ENCODE data around the gene CBX5.

The CBX5 gene

DNA sequence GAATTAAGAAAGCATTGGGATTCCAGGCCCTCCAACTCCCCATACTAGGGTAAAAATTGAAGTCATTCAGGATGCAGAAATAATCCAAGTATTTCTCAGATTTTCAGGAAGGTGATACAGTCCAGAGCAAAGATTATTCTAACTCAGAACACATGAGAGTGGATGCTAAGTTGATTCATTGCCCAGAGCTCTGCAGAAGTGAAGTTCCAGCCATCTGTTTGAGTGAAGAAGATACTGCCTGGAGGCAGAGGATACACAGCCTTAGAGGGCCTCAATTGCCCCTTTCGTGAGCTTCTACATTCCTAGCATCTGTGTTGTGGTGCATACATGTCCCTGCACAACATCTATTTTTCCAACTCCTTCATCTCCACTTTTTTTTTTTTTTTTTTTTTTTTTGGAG is 54.3 kb downstream of the CBX5 start:
- no peak for DNase-seq (ENCODE audit: low read depth, low spot score)

DNA sequence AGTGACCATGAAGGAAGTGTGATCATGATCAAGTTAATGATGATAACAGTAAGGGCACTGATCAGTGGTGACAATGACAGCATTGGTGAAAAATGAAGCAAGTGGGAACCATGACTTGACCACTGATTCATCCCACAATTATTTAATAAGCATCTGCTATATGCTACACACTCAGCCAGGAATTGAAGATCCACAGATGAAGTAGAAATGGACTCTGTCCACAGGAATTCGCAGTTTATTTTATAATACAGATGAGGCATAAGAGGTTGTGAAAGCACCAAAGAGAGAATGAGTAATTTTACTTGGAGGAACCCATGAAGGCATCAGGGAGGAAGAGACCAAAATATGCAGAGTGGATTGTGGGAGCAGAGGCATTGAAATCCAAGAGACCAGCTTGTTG is 57.3 kb downstream of the CBX5 start:
- DNase-seq (ENCODE audit: low read depth, low spot score) = no peak

DNA sequence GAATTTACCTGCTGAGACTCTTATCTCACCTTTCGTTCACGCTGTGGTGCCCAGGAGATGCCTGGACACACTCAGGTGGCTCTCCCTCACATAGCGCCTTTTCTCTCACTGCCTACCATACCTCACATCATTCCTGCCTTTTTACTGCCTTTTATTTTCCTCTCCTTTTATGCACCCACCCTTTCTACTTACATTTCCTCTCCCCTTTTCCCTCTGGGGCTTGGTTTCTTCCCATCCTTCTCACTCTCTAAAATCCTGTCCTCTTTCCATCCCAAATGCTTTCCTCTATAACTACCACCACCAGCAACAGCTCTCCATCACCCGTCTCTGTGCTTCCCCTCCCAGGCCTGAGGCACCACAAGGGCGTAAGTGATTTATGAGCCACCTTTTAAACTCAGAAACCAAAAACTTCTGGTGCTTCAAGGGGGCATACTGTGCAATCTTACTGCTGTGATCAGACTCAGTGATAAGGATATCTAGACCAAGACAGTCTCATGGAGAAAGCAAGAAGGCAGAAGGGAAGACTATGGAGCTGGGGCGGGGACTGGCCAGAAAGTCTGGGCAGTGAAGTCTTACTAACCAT is 58.4 kb downstream of the CBX5 start:
- no peak for DNase-seq (ENCODE audit: low read depth, low spot score)

- no peak for DNase-seq (ENCODE audit: low read depth, low spot score)
These were observed 59.4 kb downstream of the CBX5 start for GRCh38 chr12:54220567-54220966.

- DNase-seq (ENCODE audit: low read depth, low spot score) = peak; percentile 41
These were observed 59.8 kb downstream of the CBX5 start for GRCh38 chr12:54220092-54220557.

- no peak for DNase-seq (ENCODE audit: low read depth, low spot score)
These were observed 62.1 kb downstream of the CBX5 start for GRCh38 chr12:54217774-54218241.

GRCh38 chr12:54216797-54217661 is 62.9 kb downstream of the CBX5 start:
- DNase-seq (ENCODE audit: low read depth, low spot score) = peak; percentile 35

- DNase-seq (ENCODE audit: low read depth, low spot score) = no peak
These were observed 63.7 kb downstream of the CBX5 start for GRCh38 chr12:54215989-54216796.

GRCh38 chr12:54214553-54215406 is 65.1 kb downstream of the CBX5 start:
- DNase-seq (ENCODE audit: low read depth, low spot score) = peak; percentile 81

GRCh38 chr12:54213079-54213478 is 66.8 kb downstream of the CBX5 start:
- DNase-seq (ENCODE audit: low read depth, low spot score) = no peak

GRCh38 chr12:54211920-54212319 is 68.0 kb downstream of the CBX5 start:
- DNase-seq (ENCODE audit: low read depth, low spot score) = no peak

- DNase-seq (ENCODE audit: low read depth, low spot score) = no peak
These were observed 69.5 kb downstream of the CBX5 start for GRCh38 chr12:54210400-54210790.

DNA sequence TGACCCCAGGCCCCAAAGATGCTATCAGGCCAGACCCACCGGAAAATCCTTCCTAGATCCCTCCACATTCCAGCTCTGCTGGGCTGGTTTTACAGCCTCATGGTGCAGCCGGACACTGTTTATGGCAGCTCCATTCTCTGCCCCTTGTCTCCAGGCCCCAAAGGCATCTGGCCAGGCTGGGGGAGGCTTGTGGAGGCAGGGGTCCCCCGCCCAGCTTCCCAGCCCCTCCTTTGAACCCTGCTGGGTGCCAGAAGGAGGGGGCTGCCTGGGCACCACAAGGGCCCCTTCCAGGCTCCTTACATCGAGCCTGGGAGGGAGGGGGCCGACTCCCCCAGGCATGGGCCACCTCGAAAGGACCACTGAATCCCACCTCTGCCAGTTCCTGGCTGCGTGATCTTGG is 71.3 kb downstream of the CBX5 start:
- no peak for DNase-seq (ENCODE audit: low read depth, low spot score)

DNA sequence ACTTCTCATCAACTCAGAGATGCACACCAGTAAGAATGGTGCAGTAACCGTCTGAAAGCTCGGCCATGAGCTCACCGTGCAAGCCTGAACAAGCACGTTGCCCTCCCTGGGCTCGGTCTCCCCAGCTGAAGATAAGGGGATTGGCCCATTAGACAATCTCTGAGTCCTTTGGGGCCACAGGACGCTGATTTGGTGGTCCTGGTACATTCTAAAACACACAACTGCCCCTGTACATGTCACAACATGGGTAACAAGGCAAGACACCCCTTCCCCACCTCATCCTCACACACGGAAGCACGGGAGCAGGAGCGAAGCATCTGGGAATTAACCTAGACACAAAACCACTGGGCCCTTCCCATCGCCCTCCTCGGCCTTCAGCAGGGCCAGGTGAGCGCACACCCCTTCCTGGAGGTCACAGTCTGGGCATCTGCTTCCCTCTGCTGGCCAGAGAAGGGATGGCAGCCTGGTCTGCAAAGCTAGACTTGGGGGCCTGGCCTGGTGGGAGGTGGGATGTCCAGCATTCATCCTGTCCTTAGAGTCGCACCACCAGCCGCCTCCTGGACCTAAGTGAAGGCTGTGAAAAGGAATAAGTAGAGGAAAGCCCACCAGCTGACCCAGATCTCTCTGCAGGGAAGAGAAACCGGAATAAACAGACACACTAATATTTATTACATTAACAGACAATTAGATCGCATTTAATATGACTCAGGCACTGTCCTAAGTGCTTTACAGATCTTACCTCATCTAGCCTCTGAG is 72.2 kb downstream of the CBX5 start:
- peak; percentile 57 for DNase-seq (ENCODE audit: low read depth, low spot score)

GRCh38 chr12:54206791-54207190 is 73.1 kb downstream of the CBX5 start:
- DNase-seq (ENCODE audit: low read depth, low spot score) = no peak

DNA sequence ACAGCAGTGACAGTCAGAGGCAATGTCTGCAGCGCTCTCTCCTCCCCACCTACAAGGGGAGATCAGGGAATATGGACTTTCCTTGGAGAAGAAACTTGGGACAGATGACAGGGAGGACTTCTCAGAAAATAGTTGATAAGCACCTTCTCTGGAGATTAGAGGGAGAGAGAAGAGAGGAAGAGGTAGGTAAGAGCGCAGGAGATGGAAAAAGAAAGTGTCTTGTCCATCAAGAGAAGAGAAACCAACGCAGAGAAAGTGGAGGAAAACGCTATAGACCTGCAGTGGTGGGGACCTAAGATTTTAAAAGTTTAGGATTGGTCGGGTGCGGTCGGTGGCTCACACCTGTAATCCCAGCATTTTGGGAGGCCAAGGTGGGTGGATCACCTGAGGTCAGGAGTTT is 75.6 kb downstream of the CBX5 start:
- DNase-seq (ENCODE audit: low read depth, low spot score) = no peak

DNA sequence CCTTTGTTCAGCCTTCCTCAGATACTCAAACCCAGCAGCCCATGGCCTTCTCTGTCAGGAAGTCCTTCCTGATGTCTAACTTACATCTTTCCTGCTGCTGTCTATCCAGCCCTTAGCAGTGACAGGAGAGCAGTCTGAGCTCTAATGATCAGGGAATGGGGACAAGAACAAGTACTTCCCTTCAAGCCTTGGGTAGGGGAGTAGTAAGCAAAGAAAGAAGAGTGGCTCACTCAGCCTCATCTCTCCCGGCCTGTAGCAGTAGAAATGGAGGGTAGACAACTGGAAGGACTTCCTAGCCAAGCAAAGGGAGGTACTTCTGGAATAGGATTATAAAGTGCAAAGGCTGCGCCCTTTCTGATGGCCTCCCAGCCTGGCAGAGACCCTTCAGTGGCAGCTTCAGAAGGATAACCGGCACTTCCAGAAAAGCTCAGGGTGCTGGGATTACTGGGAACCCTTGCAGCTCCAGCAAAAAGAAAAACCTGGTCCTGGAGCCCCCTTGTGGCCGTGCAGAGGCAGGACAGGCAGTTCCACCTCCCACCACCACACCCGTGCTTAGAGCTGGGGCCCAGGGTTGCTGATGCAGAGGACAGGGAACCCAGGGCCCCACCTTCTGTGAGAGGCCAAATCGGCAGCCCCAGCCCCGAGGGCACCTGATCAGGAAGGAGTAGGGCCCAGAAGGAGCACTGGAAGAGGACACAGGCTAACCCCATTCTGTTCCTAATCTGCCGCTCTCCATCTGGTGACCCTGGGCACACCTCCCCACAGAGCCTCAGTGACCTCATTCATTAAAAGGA is 78.7 kb downstream of the CBX5 start:
- DNase-seq (ENCODE audit: low read depth, low spot score) = peak; percentile 25

DNA sequence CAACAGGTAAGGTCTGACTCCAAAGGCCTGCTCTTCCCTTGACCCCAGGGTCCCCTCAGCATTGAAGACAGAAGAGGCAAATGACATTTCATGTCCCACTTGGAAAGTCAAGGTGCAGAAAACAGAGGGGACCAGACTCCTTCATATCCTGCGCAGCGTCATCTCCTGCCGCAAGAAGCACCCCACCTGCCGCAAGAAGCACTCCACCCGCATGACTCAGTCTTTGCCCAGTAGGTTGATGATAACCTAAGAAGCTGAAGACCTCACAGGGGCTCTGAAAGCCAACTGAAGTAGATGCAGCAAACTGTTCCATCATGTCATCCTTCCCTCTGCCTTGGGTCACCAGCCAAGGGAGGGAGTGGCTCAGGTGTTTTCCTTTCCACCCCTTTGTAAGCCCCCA is 79.5 kb downstream of the CBX5 start:
- no peak for DNase-seq (ENCODE audit: low read depth, low spot score)

DNA sequence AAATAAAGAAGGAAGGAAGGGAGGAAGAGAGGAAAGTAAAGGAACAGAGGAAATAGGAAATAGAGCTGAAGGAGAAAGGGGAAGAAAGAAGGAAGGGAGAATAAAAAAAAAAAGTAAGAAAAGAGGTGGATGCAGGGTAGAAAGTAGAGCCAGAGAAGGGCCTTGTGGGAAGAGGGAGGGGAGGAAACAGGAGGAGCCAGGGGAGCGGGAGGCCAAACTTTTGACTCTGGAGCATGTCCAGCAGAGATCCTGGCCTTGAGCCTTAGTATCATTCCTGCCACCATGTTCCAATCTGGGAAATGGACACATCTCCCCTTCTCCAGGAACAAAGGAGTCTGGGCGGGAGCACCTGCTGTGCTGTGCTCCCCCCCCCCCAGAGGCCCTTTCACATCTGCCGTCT is 80.0 kb downstream of the CBX5 start:
- DNase-seq (ENCODE audit: low read depth, low spot score) = no peak

- no peak for DNase-seq (ENCODE audit: low read depth, low spot score)
These were observed 80.9 kb downstream of the CBX5 start for GRCh38 chr12:54199034-54199433.

Data from activated CD4-positive, CD25-positive, alpha-beta regulatory T cell treated with anti-CD3 and anti-CD28 coated beads, Interleukin-2, amount 50 U/mL, for 16 hours (primary cell).